ENCODE results near the gene ANKRD12. TPM values are rescaled to one million over a fixed set of nuclear protein-coding genes. Genes with fewer than 3 reads are reported as not detected.

ANKRD12 gene
- total RNA-seq, 1 donor from 2014 or later = 135 TPM

- FAIRE-seq (no peak), DNase-seq (ENCODE audit: low spot score in 2 of 2) (no peak)
Observed at GRCh38 chr18:9177466-9177865, 40.9 kb downstream of the ANKRD12 start.

DNA sequence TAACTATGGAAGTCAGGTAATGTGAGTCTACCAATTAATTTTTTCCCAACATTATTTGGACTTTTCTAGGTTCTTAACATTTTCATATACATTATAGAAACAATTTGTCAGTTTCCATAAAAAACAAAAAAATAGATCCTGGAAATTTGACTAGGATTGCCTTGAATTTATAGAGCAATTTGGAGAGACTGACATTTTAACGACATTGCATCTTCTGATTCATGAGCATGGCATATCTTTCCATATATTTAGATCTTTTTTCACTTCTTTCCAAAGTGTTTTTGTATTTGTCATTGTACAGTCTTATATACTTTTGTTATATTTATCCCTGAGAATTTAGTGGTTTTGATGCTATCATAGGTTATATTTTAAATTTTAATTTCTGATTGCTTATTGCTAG, 42.0 kb downstream of the ANKRD12 start:
- FAIRE-seq (no peak), DNase-seq (ENCODE audit: low spot score in 2 of 2) (no peak)

- FAIRE-seq = no peak
- no peak for DNase-seq (ENCODE audit: low spot score in 2 of 2)
Observed at GRCh38 chr18:9181275-9181674, 44.7 kb downstream of the ANKRD12 start.

GRCh38 chr18:9182852-9183399, 46.3 kb downstream of the ANKRD12 start:
- DNase-seq (ENCODE audit: low spot score in 2 of 2) (no peak), FAIRE-seq (no peak)

GRCh38 chr18:9184998-9185613, 48.5 kb downstream of the ANKRD12 start:
- FAIRE-seq (no peak), DNase-seq (ENCODE audit: low spot score in 2 of 2) (no peak)

DNA sequence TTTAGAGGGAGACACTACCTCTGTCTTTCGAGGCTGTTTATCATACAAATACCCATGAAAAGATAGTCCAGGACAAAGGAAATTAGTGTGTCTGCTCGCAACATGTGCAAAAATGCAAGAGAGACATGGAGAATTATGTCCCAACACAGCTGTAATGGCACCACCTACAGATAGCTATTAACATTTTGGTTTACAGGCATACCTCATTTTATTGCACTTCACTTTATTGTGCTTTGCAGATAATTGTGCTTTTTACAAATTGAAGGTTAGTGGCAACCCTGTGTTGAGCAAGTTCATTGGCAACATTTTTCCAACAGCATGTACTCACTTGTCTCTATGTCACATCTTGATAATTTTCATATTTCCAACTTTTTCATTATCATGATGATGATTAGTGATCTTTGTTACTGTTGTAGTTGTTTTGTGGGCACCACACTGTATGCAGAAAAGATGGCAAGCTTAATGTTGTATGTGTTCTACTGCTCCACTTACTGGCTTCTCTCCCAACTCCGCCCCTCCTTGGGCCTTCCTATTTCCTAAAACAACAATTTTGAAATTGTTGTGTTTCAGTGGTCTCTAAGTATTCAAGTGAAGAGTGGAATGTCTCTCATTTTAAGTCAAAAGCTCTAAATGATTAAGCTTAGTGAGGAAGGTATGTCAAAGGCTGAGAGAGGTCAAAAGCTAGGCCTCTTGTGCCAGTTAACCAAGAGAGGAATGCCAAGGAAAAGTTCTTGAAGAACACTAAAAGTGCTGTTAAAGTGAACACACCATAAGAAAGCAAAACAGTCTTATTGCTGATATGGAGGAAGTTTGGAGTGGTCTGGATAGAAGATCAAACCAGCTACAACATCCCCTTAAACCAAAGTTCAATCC, 52.0 kb downstream of the ANKRD12 start:
- DNase-seq (ENCODE audit: low spot score in 2 of 2) = no peak
- no peak for FAIRE-seq

- FAIRE-seq = no peak
- no peak for DNase-seq (ENCODE audit: low spot score in 2 of 2)
Observed at GRCh38 chr18:9189491-9189890, 52.9 kb downstream of the ANKRD12 start.

GRCh38 chr18:9191658-9192256, 55.2 kb downstream of the ANKRD12 start:
- DNase-seq (ENCODE audit: low spot score in 2 of 2) (no peak), FAIRE-seq (no peak)

- DNase-seq (ENCODE audit: low spot score in 2 of 2) (no peak), FAIRE-seq (no peak)
Observed at GRCh38 chr18:9193031-9193430, 56.5 kb downstream of the ANKRD12 start.

GRCh38 chr18:9196568-9196967, 60.0 kb downstream of the ANKRD12 start:
- no peak for FAIRE-seq
- DNase-seq (ENCODE audit: low spot score in 2 of 2) = no peak

DNA sequence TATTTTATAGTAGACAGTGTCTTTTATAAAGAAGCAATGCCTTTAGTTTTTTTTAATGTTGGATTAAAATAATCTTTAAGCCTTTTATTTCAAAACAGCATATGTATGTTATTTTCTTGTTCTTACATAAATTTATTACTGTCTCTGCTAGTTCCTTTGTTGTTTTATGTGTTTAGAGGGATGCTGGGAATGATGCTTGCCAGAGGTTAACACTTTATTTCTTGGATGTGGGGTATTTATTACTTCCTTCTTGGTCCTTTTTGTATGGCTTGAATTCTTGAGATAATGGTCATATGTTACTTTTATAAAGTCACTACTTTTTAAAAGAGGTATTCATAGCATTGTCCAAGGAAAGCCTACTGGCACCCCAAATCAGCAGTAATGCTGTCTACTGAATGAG, 63.1 kb downstream of the ANKRD12 start:
- DNase-seq (ENCODE audit: low spot score in 2 of 2) = no peak
- FAIRE-seq = no peak

GRCh38 chr18:9201224-9201623, 64.6 kb downstream of the ANKRD12 start:
- FAIRE-seq = no peak
- no peak for DNase-seq (ENCODE audit: low spot score in 2 of 2)

GRCh38 chr18:9204659-9205058, 68.1 kb downstream of the ANKRD12 start:
- no peak for DNase-seq (ENCODE audit: low spot score in 2 of 2)

GRCh38 chr18:9206421-9206820, 69.8 kb downstream of the ANKRD12 start:
- FAIRE-seq (no peak), DNase-seq (ENCODE audit: low spot score in 2 of 2) (no peak)

More at GRCh38 chr18:9204659-9205058, 68.1 kb downstream of the ANKRD12 start:
- no peak for FAIRE-seq

DNA sequence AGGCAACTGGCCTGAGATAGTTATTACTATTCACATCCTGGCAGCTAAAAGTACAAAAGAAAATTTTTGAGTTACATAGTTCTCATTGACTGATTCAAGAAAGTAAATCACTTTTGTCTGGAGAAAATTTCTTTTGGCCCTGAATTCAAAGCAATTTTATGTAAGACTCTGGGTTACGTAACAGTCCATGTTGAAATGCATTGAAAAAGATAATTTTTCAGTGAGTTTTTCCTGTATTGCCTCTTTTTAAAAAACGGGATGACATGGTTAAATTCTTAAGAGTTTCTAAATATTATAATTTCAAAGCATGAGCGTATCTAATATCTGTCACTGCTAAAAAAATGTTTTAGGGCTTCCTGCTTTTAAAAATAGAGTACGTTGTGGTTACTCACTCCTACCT, 72.7 kb downstream of the ANKRD12 start:
- no peak for DNase-seq (ENCODE audit: low spot score in 2 of 2)
- no peak for FAIRE-seq

GRCh38 chr18:9210966-9211365, 74.4 kb downstream of the ANKRD12 start:
- DNase-seq (ENCODE audit: low spot score in 2 of 2) (no peak), FAIRE-seq (no peak)

DNA sequence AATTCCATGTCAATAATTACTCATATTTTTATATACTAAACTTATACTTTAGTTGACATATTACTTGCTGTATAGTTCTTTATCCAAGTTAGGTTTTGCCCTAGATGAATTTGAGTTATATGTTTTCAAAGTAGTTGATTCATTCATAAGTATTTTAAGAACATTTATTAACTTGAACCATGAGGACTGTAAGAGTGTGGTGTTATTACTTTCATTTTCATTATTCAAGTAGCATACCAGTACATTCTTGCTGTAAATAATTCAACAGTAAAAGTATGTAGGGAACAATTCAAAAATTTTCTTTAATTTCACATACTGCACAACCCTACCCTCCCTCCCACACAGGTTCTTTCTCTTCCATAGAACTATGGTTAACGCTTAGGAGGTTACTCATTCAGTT, 75.4 kb downstream of the ANKRD12 start:
- DNase-seq (ENCODE audit: low spot score in 2 of 2) (no peak), FAIRE-seq (no peak)

- DNase-seq (ENCODE audit: low spot score in 2 of 2) = no peak
- FAIRE-seq = no peak
Observed at GRCh38 chr18:9215221-9215933, 78.8 kb downstream of the ANKRD12 start.

GRCh38 chr18:9216459-9216858, 79.9 kb downstream of the ANKRD12 start:
- DNase-seq (ENCODE audit: low spot score in 2 of 2) (no peak), FAIRE-seq (no peak)

GRCh38 chr18:9217743-9218451, 81.3 kb downstream of the ANKRD12 start:
- DNase-seq (ENCODE audit: low spot score in 2 of 2) = no peak
- FAIRE-seq = no peak

All from frontal cortex (tissue), 4 donors.